ENCODE data around the gene PRKCB.

Gene PRKCB

DNA sequence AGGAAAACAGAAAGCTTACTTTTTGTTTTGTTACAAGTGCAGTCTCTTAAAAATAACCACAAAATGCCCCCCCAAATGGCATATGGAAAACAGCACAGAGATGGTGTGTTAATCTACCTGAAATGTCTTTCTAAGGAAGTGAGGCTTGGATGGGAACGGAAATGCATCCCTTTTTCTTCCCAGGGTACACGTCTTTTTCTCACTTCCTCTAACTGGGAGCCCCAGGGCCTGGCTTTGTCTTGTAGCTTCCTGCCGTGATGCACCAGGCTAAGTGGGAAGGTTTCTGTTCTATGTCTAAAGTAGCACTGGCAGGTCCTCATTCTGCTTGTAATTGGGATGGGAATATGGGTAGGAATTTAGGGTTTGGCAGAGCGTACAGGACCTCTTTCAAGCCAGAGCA lies 367.9 kb downstream of the PRKCB start:
- DNase-seq (ENCODE audit: low read depth) = peak; percentile 27
- TF ChIP-seq, protein P1, sequence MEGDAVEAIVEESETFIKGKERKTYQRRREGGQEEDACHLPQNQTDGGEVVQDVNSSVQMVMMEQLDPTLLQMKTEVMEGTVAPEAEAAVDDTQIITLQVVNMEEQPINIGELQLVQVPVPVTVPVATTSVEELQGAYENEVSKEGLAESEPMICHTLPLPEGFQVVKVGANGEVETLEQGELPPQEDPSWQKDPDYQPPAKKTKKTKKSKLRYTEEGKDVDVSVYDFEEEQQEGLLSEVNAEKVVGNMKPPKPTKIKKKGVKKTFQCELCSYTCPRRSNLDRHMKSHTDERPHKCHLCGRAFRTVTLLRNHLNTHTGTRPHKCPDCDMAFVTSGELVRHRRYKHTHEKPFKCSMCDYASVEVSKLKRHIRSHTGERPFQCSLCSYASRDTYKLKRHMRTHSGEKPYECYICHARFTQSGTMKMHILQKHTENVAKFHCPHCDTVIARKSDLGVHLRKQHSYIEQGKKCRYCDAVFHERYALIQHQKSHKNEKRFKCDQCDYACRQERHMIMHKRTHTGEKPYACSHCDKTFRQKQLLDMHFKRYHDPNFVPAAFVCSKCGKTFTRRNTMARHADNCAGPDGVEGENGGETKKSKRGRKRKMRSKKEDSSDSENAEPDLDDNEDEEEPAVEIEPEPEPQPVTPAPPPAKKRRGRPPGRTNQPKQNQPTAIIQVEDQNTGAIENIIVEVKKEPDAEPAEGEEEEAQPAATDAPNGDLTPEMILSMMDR (IDR thresholded peaks at IDR 0.05; ENCODE audit: insufficient read depth, low read depth, low read length, missing control alignments) = no peak
- no peak overlapping the region for H3K4me3 ChIP-seq (ENCODE audit: low read depth, low read length)

DNA sequence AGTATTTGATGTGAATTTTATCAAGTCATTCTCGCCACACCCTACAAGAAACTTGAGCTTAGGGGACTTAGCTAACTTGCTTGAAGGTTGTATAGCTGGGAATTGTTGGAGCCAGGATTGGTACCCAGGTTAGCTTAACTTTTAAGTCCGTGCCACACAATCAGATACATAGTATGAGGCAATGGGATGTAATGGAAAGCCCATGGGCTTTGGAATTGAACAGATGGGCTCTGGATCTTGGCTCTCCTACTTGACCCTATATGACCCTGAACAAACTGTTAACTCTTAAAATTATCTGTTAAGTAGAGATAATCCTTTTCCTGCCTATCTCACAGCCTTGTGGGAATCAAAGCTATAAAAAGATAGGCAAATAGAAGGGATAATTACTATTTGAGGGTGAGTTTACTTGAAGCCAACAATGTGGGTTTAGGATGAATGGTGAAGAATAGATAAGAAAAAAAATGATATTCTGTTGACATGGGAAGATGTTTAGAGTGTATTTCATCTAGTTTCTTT lies 368.4 kb downstream of the PRKCB start:
- TF ChIP-seq, protein P1 (IDR thresholded peaks at IDR 0.05; ENCODE audit: insufficient read depth, low read depth, low read length, missing control alignments) = no peak
- no peak overlapping the region for H3K4me3 ChIP-seq (ENCODE audit: low read depth, low read length)
- no peak for DNase-seq (ENCODE audit: low read depth)

- no peak for DNase-seq (ENCODE audit: low read depth)
- TF ChIP-seq, protein P1 (IDR thresholded peaks at IDR 0.05; ENCODE audit: insufficient read depth, low read depth, low read length, missing control alignments) = no peak
- no peak overlapping the region for H3K4me3 ChIP-seq (ENCODE audit: low read depth, low read length)
Observed at GRCh38 chr16:24206926-24207325, 371.1 kb downstream of the PRKCB start.

GRCh38 chr16:24208710-24209109 lies 372.9 kb downstream of the PRKCB start:
- no peak for DNase-seq (ENCODE audit: low read depth)
- H3K4me3 ChIP-seq (ENCODE audit: low read depth, low read length) = no peak overlapping the region
- TF ChIP-seq, protein P1 (IDR thresholded peaks at IDR 0.05; ENCODE audit: insufficient read depth, low read depth, low read length, missing control alignments) = no peak

- TF ChIP-seq, protein P1 (IDR thresholded peaks at IDR 0.05; ENCODE audit: insufficient read depth, low read depth, low read length, missing control alignments) = no peak
- DNase-seq (ENCODE audit: low read depth) = no peak
- no peak overlapping the region for H3K4me3 ChIP-seq (ENCODE audit: low read depth, low read length)
Observed at GRCh38 chr16:24214992-24215391, 379.2 kb downstream of the PRKCB start.

DNA sequence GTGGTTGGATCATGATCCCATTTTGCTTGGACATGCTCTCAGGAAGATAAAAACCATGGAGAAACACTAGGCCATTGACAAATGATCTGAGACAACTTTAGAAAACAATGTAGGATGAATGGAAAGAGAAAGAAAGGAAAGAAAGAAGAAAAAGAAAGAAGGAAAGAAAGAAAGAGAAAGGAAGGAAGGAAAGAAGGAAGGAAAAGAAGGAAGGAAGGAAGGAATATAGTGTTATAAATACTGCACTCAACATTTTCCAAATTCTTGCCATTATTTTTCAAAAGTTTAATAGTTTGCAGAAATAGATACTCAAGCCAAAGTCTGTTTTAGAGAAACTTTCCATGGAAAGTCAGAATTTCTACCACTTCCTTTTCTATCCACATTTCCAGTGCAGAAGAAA lies 381.2 kb downstream of the PRKCB start:
- no peak for DNase-seq (ENCODE audit: low read depth)
- TF ChIP-seq, protein P1 (IDR thresholded peaks at IDR 0.05; ENCODE audit: insufficient read depth, low read depth, low read length, missing control alignments) = no peak

GRCh38 chr16:24217461-24217860 lies 381.7 kb downstream of the PRKCB start:
- DNase-seq (ENCODE audit: low read depth) = no peak
- H3K4me3 ChIP-seq (ENCODE audit: low read depth, low read length) = no peak overlapping the region
- TF ChIP-seq, protein P1 (IDR thresholded peaks at IDR 0.05; ENCODE audit: insufficient read depth, low read depth, low read length, missing control alignments) = no peak

More for the DNA sequence above, 381.2 kb downstream of the PRKCB start:
- no peak overlapping the region for H3K4me3 ChIP-seq (ENCODE audit: low read depth, low read length)
